ENCODE results near the gene KIF26A.
A peak's percentile ranks its signal among the peaks of the same experiment; 100 is the strongest.

KIF26A gene

DNA sequence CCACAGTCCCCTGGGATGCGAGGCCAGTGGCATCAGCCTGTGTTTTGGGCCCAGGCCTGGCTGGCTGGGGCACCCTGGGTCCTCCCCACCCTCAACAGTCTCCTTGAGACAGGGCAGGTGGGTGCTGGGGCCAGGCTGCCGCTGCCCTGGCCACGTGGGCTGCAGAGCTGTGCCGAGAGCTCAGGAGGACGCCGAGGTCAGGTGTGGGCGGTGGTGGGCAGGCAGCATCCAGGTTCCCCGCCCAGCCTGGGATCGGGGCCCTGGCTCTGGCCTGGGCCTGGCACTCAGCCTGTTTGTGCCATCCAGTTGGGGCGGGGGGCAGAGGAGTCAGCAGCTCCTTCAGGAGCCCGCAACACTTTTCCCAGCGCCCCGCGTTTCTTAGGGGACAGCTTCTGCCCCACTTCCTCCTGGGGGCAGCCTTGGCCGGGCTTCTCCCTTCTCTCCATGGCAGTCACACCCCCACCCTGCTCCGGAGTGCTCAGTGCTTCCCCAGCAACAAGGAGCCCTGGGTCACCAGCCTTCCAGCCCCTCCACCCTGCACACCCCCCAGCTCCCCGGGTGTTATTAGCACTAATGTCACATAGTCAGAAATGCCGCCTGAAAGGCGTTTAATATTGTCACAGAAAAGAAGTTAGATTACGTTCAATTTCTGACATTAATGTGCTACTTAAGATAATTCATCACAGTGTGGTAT is 30.8 kb downstream of the KIF26A start:
- Histone ChIP-seq H3K36me3 (ENCODE audit: insufficient read depth, low read length) (peaks cover 8% of the 10 kb centered on the region), H3K27me3 (ENCODE audit: insufficient read depth, low read length) (no peaks in the 10 kb centered on the region), H3K9ac (ENCODE audit: low read depth, low read length) (no peak overlapping the region), H3K9me3 (ENCODE audit: insufficient read depth, low read depth, low read length) (no peaks in the 10 kb centered on the region), H3K4me3 (ENCODE audit: low read length) (no peak overlapping the region), H3K4me1 (ENCODE audit: insufficient read depth, low read length) (peaks cover 24% of the 10 kb centered on the region), H3K27ac (ENCODE audit: low read depth, low read length) (peak overlapping the region; percentile 61; the same call in 1 of the 2 replicates)
- 78% methylated on average over 20 of the region's 20 CpGs for WGBS

DNA sequence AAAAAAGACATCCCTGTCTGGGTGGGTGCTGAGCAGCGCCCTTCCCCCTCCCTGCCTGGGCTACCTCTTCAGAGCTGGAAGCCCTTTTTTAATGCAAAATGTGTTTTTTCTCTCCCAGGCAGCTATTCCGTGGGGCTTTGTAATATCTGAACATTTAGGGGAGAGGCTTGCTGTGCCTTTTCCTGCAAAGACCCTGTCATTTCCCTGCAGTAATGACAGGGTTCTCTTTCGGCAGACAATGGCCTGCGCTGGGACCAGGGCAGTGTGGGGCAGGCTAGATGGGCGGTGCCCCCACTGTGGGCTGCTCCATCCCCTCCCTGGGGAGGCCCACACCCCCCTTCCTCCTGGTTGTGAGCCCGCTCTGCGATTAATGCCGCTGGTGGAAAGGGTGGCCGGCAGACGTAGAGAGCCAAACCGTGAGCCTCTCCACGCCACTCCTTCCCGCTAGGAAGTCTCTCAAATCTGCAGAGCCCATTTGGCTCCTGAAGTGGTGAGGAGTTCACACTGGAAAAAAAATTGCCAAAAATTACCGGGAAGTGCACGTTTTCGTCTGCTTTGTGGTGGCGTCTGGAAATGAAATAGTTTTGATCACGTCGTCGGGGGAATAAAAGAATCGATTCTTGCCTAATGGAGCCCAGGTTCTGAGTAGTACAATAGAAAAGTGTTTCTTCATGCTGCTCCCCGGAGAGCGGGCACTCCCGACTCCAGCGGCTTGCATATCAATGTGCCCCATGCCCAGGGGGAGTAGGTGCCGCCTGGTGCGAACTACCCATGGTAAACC is 31.5 kb downstream of the KIF26A start:
- peak overlapping the region; percentile 61; the same call in 1 of the 2 replicates for H3K27ac ChIP-seq (ENCODE audit: low read depth, low read length)
- no peaks in the 10 kb centered on the region for H3K27me3 ChIP-seq (ENCODE audit: insufficient read depth, low read length)
- H3K36me3 ChIP-seq (ENCODE audit: insufficient read depth, low read length): peaks cover 14% of the 10 kb centered on the region
- 59% methylated on average over 27 of the region's 27 CpGs for WGBS
- H3K4me3 ChIP-seq (ENCODE audit: low read length): no peak overlapping the region
- no peaks in the 10 kb centered on the region for H3K9me3 ChIP-seq (ENCODE audit: insufficient read depth, low read depth, low read length)
- no peak overlapping the region for H3K9ac ChIP-seq (ENCODE audit: low read depth, low read length)
- H3K4me1 ChIP-seq (ENCODE audit: insufficient read depth, low read length): peaks cover 24% of the 10 kb centered on the region

DNA sequence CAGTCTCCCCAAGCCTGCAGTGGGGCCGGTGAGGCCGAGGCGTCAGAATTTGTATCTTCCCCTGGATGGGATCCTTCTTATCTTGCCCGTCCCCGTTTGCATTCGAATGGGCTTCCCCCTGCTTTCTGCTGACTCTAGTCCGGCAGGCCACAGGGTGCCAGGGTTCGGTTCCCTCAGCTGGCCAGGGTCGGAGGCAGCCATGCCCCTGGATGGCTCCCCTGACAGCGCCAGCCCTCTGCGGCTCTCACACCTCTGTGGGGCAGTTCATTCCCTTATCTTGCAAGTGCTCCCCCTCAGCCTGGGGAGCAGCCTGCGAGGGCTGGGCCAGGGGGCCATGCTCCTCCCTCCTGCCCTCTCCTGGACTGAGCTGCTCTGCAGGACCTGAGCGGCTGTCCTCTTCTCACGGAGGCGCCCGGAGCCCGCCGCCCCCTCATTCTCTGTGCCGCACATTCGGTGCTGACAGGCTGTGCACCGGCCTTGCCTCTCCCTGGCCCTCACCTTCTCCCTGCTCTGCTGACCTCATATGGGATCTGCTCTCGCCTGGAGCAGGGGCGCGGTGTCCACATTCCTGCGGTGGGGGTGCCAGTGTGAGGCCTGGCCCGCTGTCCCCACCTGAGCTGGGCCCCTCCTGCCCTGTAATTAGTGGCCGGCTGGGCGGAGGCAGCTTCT is 32.8 kb downstream of the KIF26A start:
- H3K4me3 ChIP-seq (ENCODE audit: low read length): 0 out of 2 replicates have a peak overlapping the region, but pooled peaks have one; percentile 6
- peaks cover 24% of the 10 kb centered on the region for H3K4me1 ChIP-seq (ENCODE audit: insufficient read depth, low read length)
- H3K9me3 ChIP-seq (ENCODE audit: insufficient read depth, low read depth, low read length): no peaks in the 10 kb centered on the region
- peak overlapping the region; percentile 15; the same call in 1 of the 2 replicates for H3K9ac ChIP-seq (ENCODE audit: low read depth, low read length)
- WGBS: 40% methylated on average over 28 of the region's 28 CpGs
- H3K27ac ChIP-seq (ENCODE audit: low read depth, low read length): peak overlapping the region; percentile 46; the same call in 1 of the 2 replicates
- no peaks in the 10 kb centered on the region for H3K27me3 ChIP-seq (ENCODE audit: insufficient read depth, low read length)
- peaks cover 26% of the 10 kb centered on the region for H3K36me3 ChIP-seq (ENCODE audit: insufficient read depth, low read length)

DNA sequence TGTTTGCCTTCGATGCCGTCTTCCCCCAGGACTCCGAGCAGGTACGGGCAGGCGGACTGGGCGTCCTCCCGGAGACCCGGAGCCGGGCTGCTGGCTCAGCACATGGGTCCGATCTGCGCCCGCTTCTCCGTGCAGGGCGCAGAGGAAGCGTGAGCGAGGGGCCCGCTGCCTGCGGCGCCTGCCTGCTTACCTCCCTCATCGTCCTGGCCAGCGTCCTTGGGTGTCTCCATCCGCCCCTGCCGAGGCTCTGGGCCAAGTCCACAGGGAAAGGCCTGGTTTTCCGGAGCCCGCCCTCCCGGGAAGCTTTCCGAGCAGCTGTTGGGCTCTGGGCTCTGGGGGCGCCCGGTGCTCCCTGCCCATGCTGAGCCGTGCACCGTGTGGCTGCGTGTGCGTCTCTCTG is 33.5 kb downstream of the KIF26A start:
- WGBS: 95% methylated on average over 33 of the region's 33 CpGs
- no peak overlapping the region; the same call in 1 of the 2 replicates for H3K9ac ChIP-seq (ENCODE audit: low read depth, low read length)

DNA sequence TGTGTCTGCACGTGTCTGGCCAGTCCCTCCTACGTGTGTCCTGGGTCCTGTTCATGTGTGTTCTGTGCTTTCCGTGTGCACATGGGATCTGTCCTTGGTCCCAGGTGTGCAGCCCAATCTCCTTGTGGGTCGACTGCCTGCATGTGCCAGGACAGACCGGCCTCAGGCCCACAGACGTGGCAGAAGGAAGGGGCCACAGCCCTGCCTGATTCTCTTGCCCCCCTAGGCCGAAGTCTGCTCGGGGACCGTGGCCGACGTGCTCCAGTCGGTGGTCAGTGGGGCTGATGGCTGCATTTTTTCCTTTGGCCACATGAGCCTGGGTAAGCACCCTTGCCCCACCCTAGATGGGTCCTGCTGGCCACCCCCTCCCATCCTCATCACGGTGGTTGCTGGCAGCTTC is 34.0 kb downstream of the KIF26A start:
- Histone ChIP-seq H3K4me1 (ENCODE audit: insufficient read depth, low read length) (peaks cover 24% of the 10 kb centered on the region), H3K9me3 (ENCODE audit: insufficient read depth, low read depth, low read length) (no peaks in the 10 kb centered on the region), H3K27me3 (ENCODE audit: insufficient read depth, low read length) (no peaks in the 10 kb centered on the region), H3K4me3 (ENCODE audit: low read length) (no peak overlapping the region), H3K36me3 (ENCODE audit: insufficient read depth, low read length) (peaks cover 29% of the 10 kb centered on the region), H3K27ac (ENCODE audit: low read depth, low read length) (no peak overlapping the region), H3K9ac (ENCODE audit: low read depth, low read length) (no peak overlapping the region; the same call in 1 of the 2 replicates)
- WGBS: 94% methylated on average over 13 of the region's 13 CpGs

More for the DNA sequence above, 33.5 kb downstream of the KIF26A start:
- Histone ChIP-seq H3K4me1 (ENCODE audit: insufficient read depth, low read length) (peaks cover 24% of the 10 kb centered on the region), H3K36me3 (ENCODE audit: insufficient read depth, low read length) (peaks cover 29% of the 10 kb centered on the region), H3K4me3 (ENCODE audit: low read length) (no peak overlapping the region), H3K27me3 (ENCODE audit: insufficient read depth, low read length) (no peaks in the 10 kb centered on the region), H3K9me3 (ENCODE audit: insufficient read depth, low read depth, low read length) (no peaks in the 10 kb centered on the region), H3K27ac (ENCODE audit: low read depth, low read length) (no peak overlapping the region)

DNA sequence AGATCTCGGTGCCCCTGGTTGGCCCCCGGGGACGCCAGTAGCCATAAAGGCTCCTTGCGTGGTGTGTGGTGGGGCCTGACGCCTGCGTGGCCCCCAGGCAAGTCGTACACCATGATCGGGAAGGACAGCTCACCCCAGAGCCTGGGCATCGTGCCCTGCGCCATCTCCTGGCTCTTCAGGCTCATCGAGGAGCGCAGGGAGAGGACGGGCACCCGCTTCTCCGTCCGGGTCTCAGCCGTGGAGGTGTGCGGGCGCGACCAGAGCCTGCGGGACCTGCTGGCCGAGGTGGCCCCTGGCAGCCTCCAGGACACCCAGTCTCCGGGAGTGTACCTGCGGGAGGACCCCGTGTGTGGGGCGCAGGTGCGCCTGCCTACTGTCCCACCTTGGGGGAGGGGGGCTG is 34.5 kb downstream of the KIF26A start:
- Histone ChIP-seq H3K4me1 (ENCODE audit: insufficient read depth, low read length) (peaks cover 24% of the 10 kb centered on the region), H3K9me3 (ENCODE audit: insufficient read depth, low read depth, low read length) (no peaks in the 10 kb centered on the region), H3K27ac (ENCODE audit: low read depth, low read length) (no peak overlapping the region), H3K27me3 (ENCODE audit: insufficient read depth, low read length) (no peaks in the 10 kb centered on the region), H3K36me3 (ENCODE audit: insufficient read depth, low read length) (peaks cover 32% of the 10 kb centered on the region), H3K9ac (ENCODE audit: low read depth, low read length) (no peak overlapping the region), H3K4me3 (ENCODE audit: low read length) (no peak overlapping the region)
- WGBS: 94% methylated on average over 27 of the region's 27 CpGs

DNA sequence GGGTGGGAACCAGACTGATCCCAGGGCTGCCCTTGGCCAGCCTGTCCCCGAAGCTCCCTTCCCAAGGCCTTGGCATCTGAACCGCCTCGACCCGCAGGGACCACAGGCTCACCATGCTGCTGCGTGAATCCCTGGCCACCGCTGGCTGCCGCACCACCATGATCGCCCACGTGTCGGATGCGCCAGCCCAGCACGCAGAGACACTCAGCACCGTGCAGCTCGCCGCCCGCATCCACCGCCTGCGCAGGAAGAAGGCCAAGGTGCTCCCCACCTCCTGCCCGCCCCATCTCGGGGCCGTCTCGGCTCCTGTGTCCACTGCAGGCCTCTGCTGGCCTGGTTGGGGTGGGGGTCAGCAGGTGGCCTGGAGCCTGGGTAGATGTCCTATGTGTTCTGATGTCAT is 35.7 kb downstream of the KIF26A start:
- 96% methylated on average over 22 of the region's 22 CpGs for WGBS
- peaks cover 22% of the 10 kb centered on the region for H3K4me1 ChIP-seq (ENCODE audit: insufficient read depth, low read length)
- H3K4me3 ChIP-seq (ENCODE audit: low read length): no peak overlapping the region
- H3K9me3 ChIP-seq (ENCODE audit: insufficient read depth, low read depth, low read length): no peaks in the 10 kb centered on the region
- H3K9ac ChIP-seq (ENCODE audit: low read depth, low read length): no peak overlapping the region
- H3K27ac ChIP-seq (ENCODE audit: low read depth, low read length): no peak overlapping the region
- H3K27me3 ChIP-seq (ENCODE audit: insufficient read depth, low read length): no peaks in the 10 kb centered on the region
- peaks cover 33% of the 10 kb centered on the region for H3K36me3 ChIP-seq (ENCODE audit: insufficient read depth, low read length)

DNA sequence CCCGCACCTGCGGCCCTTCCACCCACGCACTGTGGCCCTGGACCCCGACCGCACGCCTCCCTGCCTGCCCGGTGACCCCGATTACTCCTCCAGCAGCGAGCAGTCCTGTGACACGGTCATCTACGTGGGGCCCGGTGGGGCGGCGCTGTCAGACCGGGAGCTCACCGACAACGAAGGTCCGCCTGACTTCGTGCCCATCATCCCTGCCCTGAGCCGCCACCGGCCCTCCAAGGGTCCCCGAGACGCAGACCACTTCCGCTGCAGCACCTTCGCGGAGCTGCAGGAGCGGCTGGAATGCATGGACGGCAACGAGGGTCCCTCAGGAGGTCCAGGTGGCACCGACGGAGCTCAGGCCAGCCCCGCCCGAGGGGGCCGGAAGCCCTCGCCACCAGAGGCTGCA is 36.7 kb downstream of the KIF26A start:
- no peaks in the 10 kb centered on the region for H3K27me3 ChIP-seq (ENCODE audit: insufficient read depth, low read length)
- 97% methylated on average over 35 of the region's 35 CpGs for WGBS

DNA sequence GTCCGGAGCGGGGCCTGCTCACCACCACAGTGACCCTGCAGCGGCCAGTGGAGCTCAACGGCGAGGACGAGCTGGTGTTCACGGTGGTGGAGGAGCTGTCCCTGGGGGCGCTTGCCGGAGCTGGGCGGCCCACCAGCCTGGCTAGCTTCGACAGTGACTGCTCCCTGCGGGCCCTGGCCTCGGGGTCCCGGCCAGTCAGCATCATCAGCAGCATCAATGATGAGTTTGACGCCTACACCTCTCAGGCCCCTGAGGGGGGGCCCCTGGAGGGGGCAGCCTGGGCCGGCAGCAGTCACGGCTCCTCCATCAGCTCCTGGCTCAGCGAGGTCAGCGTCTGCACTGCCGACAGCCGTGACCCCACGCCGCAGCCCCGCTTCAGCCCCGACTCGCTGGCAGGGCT is 37.4 kb downstream of the KIF26A start:
- Histone ChIP-seq H3K9me3 (ENCODE audit: insufficient read depth, low read depth, low read length) (no peaks in the 10 kb centered on the region), H3K9ac (ENCODE audit: low read depth, low read length) (no peak overlapping the region), H3K4me1 (ENCODE audit: insufficient read depth, low read length) (peaks cover 5% of the 10 kb centered on the region), H3K36me3 (ENCODE audit: insufficient read depth, low read length) (peaks cover 33% of the 10 kb centered on the region), H3K27ac (ENCODE audit: low read depth, low read length) (no peak overlapping the region), H3K4me3 (ENCODE audit: low read length) (no peak overlapping the region), H3K27me3 (ENCODE audit: insufficient read depth, low read length) (no peaks in the 10 kb centered on the region)
- WGBS: 95% methylated on average over 26 of the region's 26 CpGs

More for the DNA sequence above, 36.7 kb downstream of the KIF26A start:
- Histone ChIP-seq H3K4me1 (ENCODE audit: insufficient read depth, low read length) (peaks cover 12% of the 10 kb centered on the region), H3K4me3 (ENCODE audit: low read length) (no peak overlapping the region), H3K36me3 (ENCODE audit: insufficient read depth, low read length) (peaks cover 33% of the 10 kb centered on the region), H3K27ac (ENCODE audit: low read depth, low read length) (no peak overlapping the region), H3K9me3 (ENCODE audit: insufficient read depth, low read depth, low read length) (no peaks in the 10 kb centered on the region), H3K9ac (ENCODE audit: low read depth, low read length) (no peak overlapping the region)

DNA sequence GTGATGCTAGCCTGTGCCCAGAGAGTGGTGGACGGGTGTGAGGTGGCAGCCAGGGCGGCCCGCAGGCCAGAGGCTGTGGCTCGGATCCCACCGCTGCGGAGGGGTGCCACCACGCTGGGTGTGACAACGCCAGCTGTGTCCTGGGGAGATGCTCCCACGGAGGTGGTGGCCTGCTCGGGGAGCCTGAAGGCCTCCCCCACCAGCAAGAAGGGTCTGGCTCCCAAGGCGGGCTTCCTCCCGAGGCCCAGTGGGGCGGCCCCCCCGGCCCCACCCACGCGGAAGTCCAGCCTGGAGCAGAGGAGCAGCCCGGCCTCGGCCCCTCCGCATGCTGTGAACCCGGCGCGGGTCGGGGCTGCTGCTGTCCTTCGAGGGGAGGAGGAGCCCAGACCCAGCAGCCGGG is 38.2 kb downstream of the KIF26A start:
- no peaks in the 10 kb centered on the region for H3K27me3 ChIP-seq (ENCODE audit: insufficient read depth, low read length)
- WGBS: 97% methylated on average over 25 of the region's 25 CpGs
- no peak overlapping the region for H3K4me3 ChIP-seq (ENCODE audit: low read length)
- H3K36me3 ChIP-seq (ENCODE audit: insufficient read depth, low read length): peaks cover 33% of the 10 kb centered on the region
- no peak overlapping the region for H3K9ac ChIP-seq (ENCODE audit: low read depth, low read length)
- no peaks in the 10 kb centered on the region for H3K4me1 ChIP-seq (ENCODE audit: insufficient read depth, low read length)
- no peaks in the 10 kb centered on the region for H3K9me3 ChIP-seq (ENCODE audit: insufficient read depth, low read depth, low read length)
- H3K27ac ChIP-seq (ENCODE audit: low read depth, low read length): no peak overlapping the region

DNA sequence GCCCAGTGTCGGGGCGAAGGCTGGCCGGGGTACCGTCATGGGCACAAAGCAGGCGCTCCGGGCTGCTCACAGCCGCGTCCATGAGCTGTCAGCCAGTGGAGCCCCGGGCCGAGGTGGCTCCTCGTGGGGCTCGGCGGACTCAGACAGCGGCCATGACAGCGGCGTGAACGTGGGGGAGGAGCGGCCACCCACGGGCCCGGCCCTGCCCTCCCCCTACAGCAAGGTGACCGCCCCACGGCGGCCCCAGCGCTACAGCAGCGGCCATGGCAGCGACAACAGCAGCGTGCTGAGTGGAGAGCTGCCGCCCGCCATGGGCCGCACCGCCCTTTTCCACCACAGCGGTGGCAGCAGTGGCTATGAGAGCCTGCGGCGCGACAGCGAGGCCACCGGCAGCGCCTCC is 39.0 kb downstream of the KIF26A start:
- Histone ChIP-seq H3K27me3 (ENCODE audit: insufficient read depth, low read length) (no peaks in the 10 kb centered on the region), H3K4me3 (ENCODE audit: low read length) (no peak overlapping the region)

More for the DNA sequence above, 39.0 kb downstream of the KIF26A start:
- Histone ChIP-seq H3K27ac (ENCODE audit: low read depth, low read length) (no peak overlapping the region), H3K36me3 (ENCODE audit: insufficient read depth, low read length) (peaks cover 33% of the 10 kb centered on the region), H3K4me1 (ENCODE audit: insufficient read depth, low read length) (no peaks in the 10 kb centered on the region), H3K9ac (ENCODE audit: low read depth, low read length) (no peak overlapping the region), H3K9me3 (ENCODE audit: insufficient read depth, low read depth, low read length) (no peaks in the 10 kb centered on the region)
- WGBS: 95% methylated on average over 38 of the region's 38 CpGs
